Stimulated activated CD8-positive, alpha-beta memory T cell treated with anti-CD3 and anti-CD28 coated beads, Interleukin-4, amount 100 ng/mL, for 24 hours (primary cell): ENCODE results near the gene NECAB2.

Experiments
- DNase-seq: peaks from one replicate; pipeline ENCODE4 v3.0.0-alpha.2; 2020; ENCODE audit warnings: low read depth

The NECAB2 gene

DNA sequence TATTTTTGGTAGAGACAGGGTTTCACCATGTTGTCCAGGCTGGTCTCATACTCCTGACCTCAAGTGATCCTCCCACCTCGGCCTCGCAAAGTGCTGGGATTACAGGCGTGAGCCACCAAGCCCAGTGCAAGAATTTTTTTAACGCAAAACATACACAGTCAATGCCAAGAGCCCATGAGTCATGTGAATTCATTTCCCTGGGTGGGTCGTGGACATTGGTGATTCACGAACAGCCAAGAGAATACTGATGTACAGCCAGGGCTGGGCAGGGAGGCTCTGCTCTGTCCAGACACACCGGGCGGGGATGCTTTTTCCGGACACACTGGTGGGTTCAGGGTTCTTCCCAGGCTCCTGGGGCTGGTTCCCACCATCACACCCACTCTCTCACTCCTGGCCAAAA lies 56.8 kb downstream of the NECAB2 start:
- DNase-seq = no peak

DNA sequence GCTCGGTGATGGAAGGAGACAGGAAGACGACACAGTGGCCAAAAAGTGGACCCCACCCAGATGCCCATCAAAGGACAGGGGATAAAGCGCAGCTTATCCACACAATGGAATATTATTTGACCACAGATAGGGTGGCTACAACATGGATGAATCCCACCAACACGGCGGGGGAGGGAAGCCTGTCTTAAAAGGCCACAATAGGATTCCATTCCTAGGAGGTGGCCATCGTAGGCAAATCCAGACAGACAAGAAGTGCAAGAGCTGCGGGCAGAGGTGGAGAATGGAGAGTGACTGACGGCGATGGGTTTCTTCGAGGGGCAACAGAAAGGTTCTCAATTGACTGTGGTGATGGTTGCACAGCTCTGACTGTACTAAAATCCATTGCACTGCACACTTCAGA lies 58.6 kb downstream of the NECAB2 start:
- DNase-seq = no peak

DNA sequence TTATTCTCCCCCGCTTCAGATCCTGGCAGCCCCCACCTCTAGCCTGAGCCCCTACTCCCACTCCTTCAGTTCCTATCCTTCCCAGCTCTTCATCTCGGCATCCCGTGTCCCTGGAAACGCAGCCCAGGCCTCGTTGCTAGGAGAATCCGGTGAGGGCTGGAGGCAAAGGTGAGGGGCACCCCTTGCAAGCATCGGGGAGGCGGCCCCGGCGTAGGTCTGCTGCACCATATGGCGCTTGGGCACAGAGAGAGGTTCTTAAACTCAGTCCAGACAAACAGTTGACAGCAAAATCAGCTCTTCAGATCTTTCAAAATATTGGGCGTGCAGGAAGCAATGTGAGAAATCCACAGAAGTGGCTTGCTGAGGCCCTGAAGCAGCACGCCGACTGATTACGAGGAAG lies 59.6 kb downstream of the NECAB2 start:
- DNase-seq = no peak

DNA sequence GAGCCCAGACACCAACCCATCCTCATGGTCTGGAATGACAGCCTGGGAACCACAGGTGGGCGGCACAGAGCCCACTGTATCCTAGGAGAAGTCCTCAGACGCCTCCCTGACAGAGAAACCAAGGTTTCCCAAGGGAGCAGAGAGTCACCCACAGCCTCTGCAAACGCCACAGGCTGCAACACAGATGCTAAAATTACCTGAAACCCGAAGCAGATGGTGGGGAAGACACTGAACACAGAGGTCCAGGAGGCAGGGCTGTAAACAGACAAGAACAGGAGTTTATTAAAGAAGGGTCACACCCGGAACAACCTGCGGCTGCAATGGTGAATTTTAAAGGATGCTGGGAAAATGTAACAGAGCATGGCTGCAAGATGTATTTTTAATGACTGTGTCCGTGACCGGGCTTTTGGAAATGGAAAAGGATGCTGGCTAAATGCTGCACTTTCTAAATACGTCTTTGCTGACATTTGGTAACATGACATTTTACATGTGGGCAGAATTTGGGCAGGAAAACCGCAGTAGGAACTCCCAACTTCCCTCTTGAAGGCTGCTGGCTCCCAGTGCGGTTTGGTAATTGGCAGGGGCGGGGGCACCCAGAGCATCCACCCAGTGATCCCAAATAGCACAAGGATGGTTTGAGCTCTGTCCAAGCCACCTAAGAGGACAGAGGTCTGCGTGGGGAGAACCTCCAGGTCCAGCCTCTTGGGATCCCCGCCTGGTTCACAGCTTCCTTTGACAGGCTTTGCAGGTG lies 61.4 kb downstream of the NECAB2 start:
- no peak for DNase-seq

DNA sequence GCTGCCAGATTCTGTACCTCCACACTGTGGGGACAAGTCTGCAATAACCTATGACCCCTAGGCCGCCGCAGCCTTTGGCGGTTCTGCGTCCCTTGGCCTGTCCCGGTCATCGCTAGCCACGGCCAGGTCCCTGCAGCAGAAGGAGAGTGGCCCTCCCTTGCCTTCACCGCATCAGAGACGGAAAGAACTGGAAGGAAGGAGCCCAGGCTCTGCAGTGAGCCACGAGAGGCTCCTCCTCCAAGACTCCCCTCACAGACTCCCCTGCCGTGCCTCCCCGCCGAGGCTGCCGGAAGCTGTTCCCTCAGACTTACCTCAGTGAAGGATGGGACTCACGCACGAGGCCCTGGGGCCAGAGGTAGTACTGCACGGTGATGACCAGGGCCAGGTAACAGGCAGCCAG lies 63.5 kb downstream of the NECAB2 start:
- no peak for DNase-seq

DNA sequence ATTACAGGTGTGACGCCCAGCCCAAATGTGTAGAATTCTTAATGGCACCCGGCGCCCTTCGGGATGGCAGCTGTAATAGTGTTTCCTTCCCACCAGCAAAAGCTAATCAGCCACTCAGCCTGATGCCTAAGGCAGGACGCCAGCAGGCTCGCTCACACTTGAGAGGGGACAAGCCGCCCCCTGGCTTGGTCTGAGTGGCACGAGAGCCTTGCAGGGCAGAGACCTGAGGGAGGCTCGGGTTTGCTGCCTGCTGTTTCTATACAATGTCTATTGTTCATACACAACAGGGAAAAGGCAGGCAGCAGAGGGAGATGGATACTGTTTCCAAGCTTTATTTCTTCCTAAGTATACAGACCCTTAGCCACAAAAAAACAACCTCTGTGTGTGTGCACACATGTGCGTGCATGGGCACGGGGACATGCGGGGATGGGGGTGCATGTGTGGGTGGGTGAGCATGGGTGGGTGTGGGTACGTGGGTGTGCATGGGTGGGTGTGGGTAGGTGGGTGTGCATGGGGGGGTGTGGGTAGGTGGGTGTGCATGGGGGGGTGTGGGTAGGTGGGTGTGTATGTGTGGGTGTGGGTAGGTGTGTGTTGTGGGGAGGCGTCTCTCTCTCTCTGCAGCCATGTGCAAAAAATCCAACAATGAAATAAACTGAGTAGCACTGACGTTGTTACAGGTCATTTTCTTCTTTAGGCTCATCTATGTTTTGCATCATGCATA lies 64.6 kb downstream of the NECAB2 start:
- no peak for DNase-seq

DNA sequence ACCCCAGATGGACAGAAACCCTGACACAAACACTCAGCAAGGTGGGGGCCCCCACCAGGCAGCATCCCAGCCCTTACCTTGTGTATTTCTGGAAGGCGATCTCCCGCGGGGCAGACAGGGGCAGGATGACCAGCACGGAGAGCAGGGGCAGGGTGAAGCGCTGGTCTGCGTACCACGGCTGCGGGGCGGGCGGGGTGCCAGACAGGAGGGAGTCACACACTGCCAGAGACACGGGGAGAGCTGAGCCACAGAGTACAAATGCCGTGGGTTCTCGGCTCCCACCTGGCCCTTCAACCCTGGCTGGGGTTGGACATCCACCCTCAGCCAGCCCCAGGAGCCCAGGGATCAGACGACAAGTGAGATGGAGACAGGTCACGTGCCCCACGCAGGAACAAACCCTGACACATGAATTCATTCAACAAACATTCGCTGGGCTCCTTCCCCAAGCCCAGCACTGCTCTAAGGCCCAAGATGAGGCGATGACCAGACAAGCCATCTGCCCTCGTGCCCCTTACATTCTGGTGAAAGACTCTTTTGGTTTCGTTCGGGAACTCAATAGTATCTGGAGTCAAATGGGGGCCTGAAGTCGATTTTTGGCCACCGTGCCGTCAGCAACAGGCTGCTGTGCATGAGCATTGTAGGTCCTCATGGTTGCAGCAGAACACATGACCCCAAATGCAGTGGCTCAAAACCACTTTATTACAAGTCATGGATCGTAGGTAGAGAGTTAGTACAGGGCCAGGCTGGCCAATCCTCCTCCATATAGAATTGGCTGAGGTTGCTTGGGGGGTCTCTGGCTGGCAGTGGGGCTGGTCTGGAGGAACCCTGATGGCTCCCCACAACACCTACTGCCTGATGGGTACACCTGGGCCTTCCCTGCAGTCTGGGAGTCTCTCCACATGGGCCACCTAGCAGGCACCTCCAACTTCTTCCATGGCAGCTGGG lies 65.5 kb downstream of the NECAB2 start:
- DNase-seq = no peak

DNA sequence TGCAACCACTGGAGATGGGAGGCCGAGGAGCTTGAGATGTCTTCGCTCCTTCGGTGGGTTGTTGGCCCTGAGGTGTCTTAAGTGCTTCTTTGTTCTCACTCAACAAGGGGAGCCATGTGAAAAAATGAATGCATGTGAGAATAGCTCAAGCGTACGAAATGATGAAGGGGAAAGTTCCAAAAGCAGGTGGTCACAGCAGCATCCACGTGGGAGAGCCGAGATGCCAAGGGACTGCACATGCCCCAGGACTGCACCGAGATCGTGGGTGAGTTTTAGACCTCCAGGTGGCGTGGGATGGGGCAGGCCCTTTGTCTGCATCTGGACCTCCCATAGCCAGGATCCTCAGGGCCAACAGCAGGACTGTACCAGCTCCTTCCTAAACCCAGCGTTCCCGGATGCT lies 66.5 kb downstream of the NECAB2 start:
- DNase-seq = no peak

DNA sequence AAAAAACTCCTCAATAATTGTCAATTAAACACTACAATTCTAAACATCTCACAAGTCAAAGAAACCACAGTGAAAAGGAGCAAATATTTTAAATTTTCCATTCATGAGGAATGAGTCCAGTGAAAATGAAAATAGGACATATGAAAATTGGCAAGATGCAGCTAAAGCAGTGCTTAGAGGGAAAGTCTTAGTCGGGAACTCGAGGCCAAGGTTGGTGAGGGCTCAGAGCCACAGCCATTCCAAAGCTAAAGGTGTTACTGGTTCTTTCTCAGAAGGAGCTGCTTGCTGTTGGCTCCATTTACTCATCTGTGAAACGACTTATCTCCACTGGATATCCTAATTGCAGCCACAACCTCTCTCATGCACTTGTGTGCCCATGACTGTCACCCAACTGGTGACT lies 68.1 kb downstream of the NECAB2 start:
- no peak for DNase-seq

DNA sequence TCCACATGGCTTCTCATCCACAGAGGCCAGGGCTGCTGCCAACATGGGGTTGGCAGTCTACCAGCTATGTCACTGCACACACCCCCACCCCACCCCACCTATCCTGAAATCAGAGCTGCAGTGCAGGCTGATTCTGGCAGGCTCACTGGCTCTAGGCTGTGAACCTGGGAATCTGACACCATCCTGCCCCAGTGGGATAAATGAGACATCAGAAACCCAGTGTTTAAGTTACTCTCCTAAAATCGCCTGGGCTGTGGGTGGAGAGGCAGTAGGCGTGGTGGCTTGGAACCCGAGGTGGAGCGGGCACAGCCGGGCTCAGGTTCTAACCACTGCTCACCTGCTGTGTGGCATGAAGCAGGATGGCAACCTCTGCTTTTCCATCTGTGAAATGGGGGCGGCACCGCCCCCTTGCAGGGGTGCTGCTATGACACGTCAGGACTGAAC lies 69.0 kb downstream of the NECAB2 start:
- no peak for DNase-seq

DNA sequence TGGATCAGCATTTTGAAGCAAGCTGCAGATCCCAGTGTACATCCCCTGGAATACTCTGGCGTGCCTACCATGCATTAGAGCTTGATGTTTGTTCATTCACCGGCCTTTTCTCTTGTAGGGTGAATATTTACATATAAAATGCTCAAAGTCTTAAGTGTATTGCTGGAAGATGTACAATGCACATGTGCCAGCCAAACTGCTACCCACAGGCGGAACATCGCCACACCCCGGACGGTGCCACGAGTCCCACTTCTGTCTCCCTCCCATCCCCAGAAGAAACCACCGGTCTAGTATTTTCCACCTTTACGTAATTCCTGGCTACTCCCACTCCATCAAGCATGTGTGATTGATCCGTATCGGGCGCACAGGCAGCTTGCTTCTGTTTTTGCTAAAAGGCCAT lies 70.4 kb downstream of the NECAB2 start:
- no peak for DNase-seq

DNA sequence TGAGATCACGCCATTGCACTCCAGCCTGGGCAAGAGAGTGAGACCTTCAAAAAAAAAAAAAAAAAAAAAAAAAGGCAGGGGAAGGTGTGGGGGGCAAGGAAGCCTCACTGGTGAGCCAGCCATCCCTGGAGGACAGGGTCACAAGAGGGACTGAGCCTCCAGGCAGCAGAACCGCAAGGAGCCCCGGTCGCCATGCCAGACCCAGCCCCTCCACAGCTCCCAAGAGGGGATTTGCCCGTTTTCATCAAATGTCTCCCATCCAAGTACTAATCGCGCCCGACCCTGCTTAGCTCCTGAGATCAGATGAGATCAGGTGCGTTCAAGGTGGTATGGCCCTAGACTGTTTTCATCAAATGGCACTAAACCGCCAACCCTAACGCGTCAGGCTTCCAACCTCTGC lies 71.7 kb downstream of the NECAB2 start:
- no peak for DNase-seq

DNA sequence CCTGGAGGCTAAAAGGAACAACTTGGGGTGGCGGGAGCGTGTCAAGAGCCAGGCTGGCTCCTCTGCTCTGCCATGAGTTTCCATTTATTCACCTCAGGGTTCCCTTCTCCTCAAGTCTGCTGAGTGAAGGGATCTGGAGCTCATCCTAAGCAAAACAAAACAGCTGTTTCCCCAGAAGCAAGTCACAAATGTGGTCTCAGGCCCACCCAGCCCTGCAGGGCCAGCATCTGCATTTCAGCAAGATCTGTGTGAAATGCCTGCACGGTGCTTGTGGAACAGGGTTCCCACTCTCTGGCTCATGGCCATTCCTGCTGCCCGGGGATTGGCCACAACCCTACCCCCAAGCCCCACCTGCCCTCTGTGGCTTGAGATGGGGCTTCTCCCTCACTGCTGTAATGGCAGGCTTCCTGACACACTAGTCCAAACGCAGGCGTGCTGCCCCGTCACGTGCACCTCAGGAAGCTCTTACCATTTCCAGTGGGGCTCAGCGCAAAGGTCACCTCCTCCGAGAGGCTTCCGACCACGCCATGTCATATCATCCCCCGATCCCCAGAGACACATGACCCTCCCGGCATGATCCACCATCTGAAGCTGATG lies 72.3 kb downstream of the NECAB2 start:
- DNase-seq = no peak

DNA sequence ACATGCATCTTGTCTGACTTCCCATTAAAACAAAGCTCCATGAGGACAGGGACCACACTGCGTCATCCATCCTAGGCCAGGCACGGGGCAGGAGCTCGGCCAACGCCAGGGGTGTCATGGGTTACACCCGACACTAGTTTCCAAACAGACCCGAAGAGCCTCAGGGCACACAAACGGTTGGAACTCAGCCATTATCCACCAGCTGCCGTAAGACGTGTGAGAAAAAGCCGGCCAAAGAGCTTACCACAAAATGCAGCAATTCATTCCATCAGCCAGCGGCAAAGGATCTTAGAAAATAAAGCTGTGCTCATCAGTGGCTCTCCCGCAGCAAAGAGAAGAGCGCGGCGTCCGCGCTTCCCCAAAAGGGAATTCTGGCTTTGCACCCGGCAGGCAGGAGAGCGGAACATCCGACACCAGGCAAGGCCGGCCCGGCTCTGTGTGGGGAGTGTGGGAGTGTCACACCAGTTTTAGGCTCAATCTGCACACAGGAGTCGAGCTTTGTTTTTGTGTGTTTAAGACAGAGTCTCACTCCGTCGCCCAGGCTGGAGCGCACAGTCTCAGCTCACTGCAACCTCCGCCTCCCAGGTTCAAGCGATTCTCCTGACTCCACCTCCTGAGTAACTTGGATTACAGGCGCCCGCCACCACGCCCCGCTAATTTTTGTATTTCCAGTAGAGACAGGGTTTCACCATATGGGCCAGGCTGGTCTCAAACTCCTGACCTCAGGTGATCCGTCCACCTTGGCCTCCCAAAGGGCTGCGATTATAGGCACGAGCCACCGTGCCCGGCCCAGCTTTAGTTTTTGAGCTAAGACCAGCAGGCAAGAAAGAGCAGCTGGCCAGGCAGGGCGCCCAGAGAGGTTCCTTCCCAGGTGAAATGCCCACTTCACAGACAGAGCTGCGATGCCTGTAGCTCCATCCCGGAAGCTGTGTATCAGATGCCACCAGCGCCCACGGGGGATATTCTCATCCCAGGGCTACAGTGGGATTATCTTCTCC lies 73.1 kb downstream of the NECAB2 start:
- DNase-seq = no peak

DNA sequence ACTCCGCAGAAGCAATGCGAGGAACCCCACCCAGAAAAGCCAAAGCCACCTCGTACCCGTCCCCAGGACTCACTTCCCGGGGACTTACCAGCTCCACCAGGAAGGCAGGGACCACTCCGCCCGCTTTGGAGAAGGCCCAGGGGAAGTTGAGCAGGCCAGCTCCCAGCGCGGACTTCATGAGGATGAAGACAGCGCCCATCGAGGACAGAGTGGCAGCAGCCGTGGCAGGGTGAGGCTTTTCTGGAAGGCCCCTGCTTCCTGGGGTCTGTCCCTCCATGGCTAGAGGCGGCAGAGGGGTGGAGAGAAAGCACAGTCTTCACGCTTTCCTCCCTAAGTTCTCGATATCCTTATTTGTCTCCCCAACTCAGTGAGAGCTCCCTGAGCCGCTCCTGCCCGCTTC lies 73.8 kb downstream of the NECAB2 start:
- no peak for DNase-seq

DNA sequence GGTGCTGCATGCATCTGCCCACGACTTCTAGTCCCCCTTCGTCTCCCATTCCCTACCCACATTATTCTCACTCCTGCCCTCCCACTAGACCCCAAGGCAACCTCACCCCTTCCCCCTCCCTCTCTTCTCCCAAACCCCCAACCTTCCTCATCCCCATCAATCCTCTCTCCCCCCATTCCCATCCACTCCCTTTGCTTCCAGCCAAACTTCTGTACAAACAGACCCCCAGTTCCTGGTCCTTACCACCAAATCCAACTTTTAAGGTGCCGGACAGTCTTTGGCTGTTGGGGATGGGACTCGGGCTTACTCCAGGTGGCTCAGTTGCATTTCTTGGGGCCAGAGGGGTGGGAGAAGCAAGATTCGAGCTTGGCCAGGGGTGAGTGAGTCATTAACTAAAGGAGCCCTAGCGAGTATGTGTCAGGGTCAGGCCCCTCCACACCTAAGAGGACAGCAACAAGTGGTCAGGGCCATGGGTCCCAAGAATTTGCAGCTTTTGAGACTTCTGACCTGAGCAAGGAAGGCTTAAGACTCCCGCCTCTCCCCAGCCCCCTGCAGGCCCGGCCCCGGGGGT lies 74.3 kb downstream of the NECAB2 start, which contains the start of gene SLC38A8:
Gene SLC38A8, minus strand, starts transcription at position 488 of the 571 bp plus-strand sequence. CDS start 638 bp downstream, outside the sequence.
- no peak for DNase-seq

DNA sequence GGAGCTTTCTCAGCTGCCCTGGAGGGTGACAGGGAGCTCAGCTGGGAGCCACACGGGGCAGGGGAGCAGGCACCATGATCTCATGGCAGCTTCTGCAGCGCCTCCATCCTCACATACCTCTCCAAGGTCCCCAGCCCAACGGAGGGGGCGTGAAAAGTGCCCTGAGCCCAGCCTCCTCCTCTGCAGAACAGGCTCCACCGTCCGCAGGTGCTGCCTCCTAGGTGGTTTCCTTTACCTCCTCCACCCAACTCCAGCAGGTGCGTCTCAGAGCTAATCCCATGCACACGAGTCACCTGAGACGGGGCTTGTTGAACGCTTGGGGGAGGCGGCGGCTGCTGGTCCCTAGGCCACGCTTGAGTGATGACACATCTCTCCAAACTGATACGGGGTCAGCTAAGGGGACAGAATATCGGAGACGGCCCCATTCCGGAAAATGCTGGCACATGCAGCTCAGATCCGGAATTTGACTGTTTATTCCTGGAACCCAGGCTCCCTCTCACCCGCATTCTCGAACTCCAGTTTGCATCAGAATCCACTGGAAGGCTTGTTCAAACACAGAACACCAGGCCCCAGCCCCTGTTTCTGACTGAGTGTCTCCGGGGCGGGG lies 74.9 kb downstream of the NECAB2 start:
- DNase-seq = no peak

DNA sequence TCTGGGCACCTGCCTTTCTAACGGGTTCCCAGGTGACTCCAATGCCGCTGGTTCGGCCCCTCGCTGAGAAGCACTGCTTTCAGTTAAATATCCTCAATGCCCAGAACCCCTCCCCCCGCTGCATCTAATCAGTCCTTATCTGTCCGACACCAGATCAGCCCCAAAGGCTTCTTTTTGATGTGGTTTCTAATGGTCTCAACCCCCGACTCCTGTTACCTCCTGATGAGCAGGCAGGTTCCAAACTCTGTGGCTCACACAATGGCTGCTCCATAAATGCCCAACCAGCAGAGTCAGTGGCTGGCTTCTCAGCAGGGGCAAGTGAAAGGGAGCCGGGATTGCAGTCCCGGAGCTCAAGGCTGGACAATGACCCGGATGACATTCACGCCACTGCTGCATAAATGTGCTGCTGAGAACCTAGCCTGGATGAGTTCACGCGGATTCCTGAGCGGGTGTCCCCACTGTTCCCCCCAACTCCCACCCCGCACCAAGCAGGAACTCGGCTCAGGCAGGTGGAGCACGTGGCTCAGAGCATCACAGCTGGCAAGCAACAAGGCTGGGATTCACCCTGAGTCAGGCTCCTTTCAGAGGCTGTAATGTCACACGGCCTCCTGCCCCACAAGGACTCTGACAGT lies 75.6 kb downstream of the NECAB2 start:
- DNase-seq = no peak

DNA sequence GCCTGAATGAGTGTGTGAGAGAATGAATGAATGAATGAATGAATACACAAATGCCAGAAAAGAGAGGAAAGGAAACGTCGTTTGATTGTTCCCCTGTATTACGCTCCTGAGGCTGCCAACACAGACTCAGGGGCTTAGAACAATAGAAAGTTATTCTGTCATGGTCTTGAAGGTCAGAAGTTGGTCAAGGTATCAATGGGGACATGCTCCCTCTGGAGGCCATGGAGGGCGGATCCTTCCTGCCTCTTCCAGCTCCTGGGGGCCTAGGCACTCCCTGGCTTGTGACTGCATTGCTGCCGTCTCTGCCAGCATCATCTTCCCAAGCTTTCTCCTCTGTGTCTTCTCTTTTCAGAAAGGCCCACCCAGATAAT lies 76.1 kb downstream of the NECAB2 start:
- DNase-seq = no peak
